Aorta (tissue), 5 donors: ENCODE measurements around the gene KRT15. TPM values are rescaled to one million over a fixed set of nuclear protein-coding genes. Genes with fewer than 3 reads are reported as not detected.
A peak's percentile ranks its signal among the peaks of the same experiment; 100 is the strongest.

Source experiments
- ATAC-seq: fragments of 200-7000 bp; cut with Tn5 transposase; one replicate; pipeline ENCODE4 v1.9.1; 2022; ENCODE audit warnings: moderate library complexity; ENCODE audit not compliant: low FRiP score
- DNase-seq, 2 donors: peaks; one replicate each; pipeline ENCODE4 v3.0.0-alpha.2; 2020
- H3K27ac ChIP-seq, 2 donors: one replicate each; pipeline ENCODE4 v1.5.1; 2013; ENCODE audit warnings: low read length in 2 of 2, mild to moderate bottlenecking in 2 of 2, moderate library complexity in 2 of 2, control low read depth in 1 of 2, inconsistent platforms in 1 of 2, low read depth in 1 of 2
- H3K27me3 ChIP-seq, 2 donors: one replicate each; pipeline ENCODE4 v1.6.1; 2013; ENCODE audit warnings: control low read depth in 1 of 2, low read length in 1 of 2, mild to moderate bottlenecking in 1 of 2, moderate library complexity in 1 of 2; ENCODE audit not compliant: insufficient read depth in 2 of 2, control insufficient read depth in 1 of 2
- H3K36me3 ChIP-seq, 2 donors: one replicate each; pipeline ENCODE4 v1.6.1; 2013; ENCODE audit warnings: control low read depth in 1 of 2, low read length in 1 of 2, mild to moderate bottlenecking in 1 of 2; ENCODE audit not compliant: insufficient read depth in 2 of 2, control insufficient read depth in 1 of 2
- H3K4me1 ChIP-seq, 2 donors: one replicate each; pipeline ENCODE4 v1.6.1; 2013; ENCODE audit warnings: low read length in 2 of 2, control low read depth in 1 of 2, mild to moderate bottlenecking in 1 of 2, moderate library complexity in 1 of 2; ENCODE audit not compliant: insufficient read depth in 2 of 2, control insufficient read depth in 1 of 2
- H3K4me3 ChIP-seq, 2 donors: one replicate each; pipeline ENCODE4 v1.5.1; 2013; ENCODE audit warnings: low read length in 2 of 2, control low read depth in 1 of 2, mild to moderate bottlenecking in 1 of 2
- H3K9me3 ChIP-seq: one replicate; pipeline ENCODE4 v1.6.1; 2013; ENCODE audit warnings: mild to moderate bottlenecking, low read length; ENCODE audit not compliant: control insufficient read depth
- WGBS, 2 donors: extraction: QIAGEN DNeasy Blood & Tissue Kit; methylation state at CpG; one replicate each; pipeline ENCODE4 v1.1.7; 2013; 5-methylcytosine and 5-hydroxymethylcytosine counted together
- intact Hi-C, 2 donors: fragments of 100-400 bp; cut with DNase I; formaldehyde crosslinking; loops; one replicate each; pipeline versions ENCODE4 v1.14.2 to v1.15.0; 2022
- long read RNA-seq, 2 donors: library from polyadenylated mRNA; unstranded; transcript quantifications; one replicate each; pipeline ENCODE4 v2.0.0, GENCODE V29; 2020 to 2021
- polyA plus RNA-seq, 2 donors: library from polyadenylated mRNA; stranded (reverse); fragments of 200-250 nt; gene quantifications; one replicate each; pipeline ENCODE4 v1.2.3, GENCODE V29; 2013
- total RNA-seq, 2 donors: library from RNA; stranded (reverse); fragmentation: NEBNext Ultra II Directional; extraction: Animal tissue kit (Norgen Biotek cat#: 25700); gene quantifications; one replicate each; pipeline ENCODE4 v1.2.1, GENCODE V29; 2021
- donor health status: healthy with polysubstance abuse.
- donor health status: Bipolar disorder and iron deficiency.
- donor health status: DM: no; HTN: no; CAD: no.
- donor health status: DM: no; HTN: no; CAD: no.
- donor health status: DM: yes; HTN: yes; CAD: no.

The KRT15 gene
- total RNA-seq (not detected), polyA plus RNA-seq (1 to 10 TPM in 1 of 2 donors, under 1 TPM in 1; 0.56 to 1.9 TPM)
- long read RNA-seq, donor 1: 0 reads
- long read RNA-seq, donor 2: 0 reads

DNA sequence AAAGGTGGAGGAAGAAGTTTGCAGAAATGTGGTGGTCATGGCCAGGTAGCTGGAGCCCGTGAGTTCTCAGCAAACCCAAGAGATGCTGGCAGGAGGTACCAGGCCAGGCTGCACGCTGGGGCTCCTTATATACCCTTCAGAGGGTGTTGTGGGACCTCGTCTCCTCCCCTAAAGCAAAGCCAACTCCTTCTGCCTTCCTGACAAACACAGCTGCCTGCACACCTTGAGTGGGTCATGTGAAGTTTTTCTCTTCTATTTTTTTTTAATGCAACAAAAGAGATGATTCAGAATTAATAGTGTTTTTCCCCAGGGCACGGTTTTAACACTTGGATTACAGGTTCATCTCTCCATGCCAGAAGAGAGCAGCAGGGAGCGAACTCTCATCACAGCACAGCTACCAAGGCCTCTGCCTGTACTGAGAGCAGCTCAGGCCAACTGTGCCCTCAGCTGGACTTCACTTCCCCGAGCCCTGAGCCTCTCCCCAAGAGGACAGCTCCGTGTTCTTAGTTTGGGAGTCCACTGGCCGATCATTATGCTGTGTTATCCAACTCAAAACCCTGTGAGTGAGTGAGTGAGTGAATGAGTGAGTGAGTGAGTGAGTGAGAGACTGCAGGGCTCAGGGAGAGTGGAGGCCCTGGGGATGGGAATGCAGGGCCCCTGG is at the start of gene KRT15:
TSS of gene KRT15 (minus strand) at position 102 of the 661 bp plus-strand sequence. CDS start at position 39, 63 bp downstream.
- no peaks in the 10 kb centered on the region for H3K9me3 ChIP-seq
- no peak within 1 kb of the TSS for H3K4me3 ChIP-seq
- DNase-seq (no peak), ATAC-seq (no peak)
- 73 to 74% methylated on average over 8 of the region's 8 CpGs for WGBS, 2 donors
- H3K36me3 ChIP-seq: no peaks in the 10 kb centered on the region
- intact Hi-C loops: no loop called here
- no peaks in the 10 kb centered on the region for H3K27me3 ChIP-seq
- H3K4me1 ChIP-seq: no peaks in the 10 kb centered on the region
- H3K27ac ChIP-seq: no peak within 1 kb of the TSS

- 89 to 93% methylated on average over 6 of the region's 6 CpGs for WGBS, 2 donors
- Histone ChIP-seq H3K9me3 (peaks cover 2% of the 10 kb centered on the region), H3K27ac (no peak overlapping the region), H3K4me1 (no peaks in the 10 kb centered on the region), H3K4me3 (no peak overlapping the region), H3K36me3 (no peaks in the 10 kb centered on the region), H3K27me3 (no peaks in the 10 kb centered on the region)
- intact Hi-C loops: no loop called here
- ATAC-seq (no peak), DNase-seq (peak in 1 of 2 donors; percentile 17)
Measured at GRCh38 chr17:41567317-41567716, 48.6 kb upstream of the KRT15 start.

DNA sequence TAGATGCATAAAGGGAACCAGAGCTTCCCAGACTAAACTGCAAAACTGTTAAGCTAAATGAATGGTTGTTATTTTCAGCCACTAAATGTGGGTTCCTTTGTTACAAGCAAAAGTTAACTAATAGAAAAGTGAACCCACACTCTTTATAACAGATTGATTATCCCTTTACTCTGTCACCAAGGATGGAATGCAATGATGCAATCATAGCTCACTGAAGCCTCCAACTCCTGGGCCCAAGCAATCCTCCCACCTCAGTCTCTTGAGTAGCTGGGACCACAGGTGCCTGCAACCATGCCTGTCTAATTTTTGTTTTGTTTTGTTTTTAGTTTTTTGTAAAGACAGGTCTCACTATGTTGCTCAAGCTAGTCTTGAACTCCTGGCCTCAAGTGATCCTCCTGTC is 46.6 kb upstream of the KRT15 start:
- intact Hi-C loops: no loop called here
- DNase-seq (no peak), ATAC-seq (no peak)
- Histone ChIP-seq H3K27ac (no peak overlapping the region), H3K27me3 (no peaks in the 10 kb centered on the region), H3K36me3 (no peaks in the 10 kb centered on the region), H3K9me3 (peaks cover 2% of the 10 kb centered on the region), H3K4me3 (no peak overlapping the region), H3K4me1 (no peaks in the 10 kb centered on the region)

DNA sequence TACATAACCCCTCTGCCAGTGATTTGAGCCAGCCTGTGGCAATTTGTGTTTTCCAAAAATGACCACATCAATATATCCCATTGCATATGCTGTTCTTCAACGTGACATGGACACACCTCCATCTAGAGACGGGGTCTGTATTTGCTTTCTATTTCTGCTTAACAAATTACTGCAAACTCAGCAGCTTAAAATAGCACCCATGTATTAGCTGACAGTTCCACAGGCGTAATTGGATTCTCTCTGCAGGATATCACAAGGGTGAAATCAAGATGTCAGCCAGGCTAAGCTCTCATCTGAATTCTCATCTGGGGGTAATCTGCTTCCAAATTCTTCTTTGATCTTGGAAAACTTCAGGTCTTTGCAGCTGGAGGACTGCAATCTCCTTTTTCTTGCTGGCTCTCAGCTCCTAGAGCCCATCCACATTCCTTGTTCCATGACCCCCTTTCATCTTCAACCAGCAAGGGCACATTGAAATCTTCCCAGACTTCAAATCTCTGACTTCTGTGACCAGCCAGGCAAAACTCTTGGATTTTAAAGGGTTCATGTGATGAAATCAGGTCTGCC is 45.0 kb upstream of the KRT15 start:
- Histone ChIP-seq H3K36me3 (no peaks in the 10 kb centered on the region), H3K4me3 (no peak overlapping the region), H3K4me1 (no peaks in the 10 kb centered on the region), H3K9me3 (peaks cover 2% of the 10 kb centered on the region), H3K27ac (no peak overlapping the region), H3K27me3 (no peaks in the 10 kb centered on the region)
- intact Hi-C loops: no loop called here
- DNase-seq: no peak
- ATAC-seq: no peak
- 35 to 36% methylated on average over 3 of the region's 3 CpGs for WGBS, 2 donors

- H3K27me3 ChIP-seq: no peaks in the 10 kb centered on the region
- 83 to 88% methylated on average over 6 of the region's 6 CpGs for WGBS, 2 donors
- DNase-seq (no peak), ATAC-seq (no peak)
- H3K4me3 ChIP-seq: no peak overlapping the region
- no peaks in the 10 kb centered on the region for H3K36me3 ChIP-seq
- H3K27ac ChIP-seq: no peak overlapping the region
- no peaks in the 10 kb centered on the region for H3K9me3 ChIP-seq
- H3K4me1 ChIP-seq: no peaks in the 10 kb centered on the region
- intact Hi-C loops: no loop called here
Measured at GRCh38 chr17:41561554-41561953, 42.9 kb upstream of the KRT15 start.

DNA sequence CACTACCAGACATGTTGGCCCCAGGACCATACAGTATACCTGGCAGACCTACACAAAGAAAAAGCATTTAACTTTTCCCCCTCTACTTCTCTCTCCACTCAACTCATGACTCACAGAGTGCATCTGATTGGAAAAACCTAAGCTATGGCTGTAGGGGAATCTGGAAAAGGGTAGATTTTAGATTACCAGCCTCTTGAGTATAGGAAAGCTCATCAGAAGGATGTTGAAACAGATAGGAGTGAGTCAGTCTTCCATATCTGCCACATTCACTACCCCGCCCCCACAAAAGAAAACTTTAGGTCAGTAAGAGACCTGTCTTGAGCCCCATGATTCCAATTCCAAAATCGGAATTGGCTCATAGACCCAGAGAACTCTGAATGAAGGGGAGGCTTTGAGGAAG is 40.9 kb upstream of the KRT15 start:
- no peak for ATAC-seq
- intact Hi-C loops: no loop called here
- 89 to 92% methylated on average over 2 of the region's 2 CpGs for WGBS, 2 donors

DNA sequence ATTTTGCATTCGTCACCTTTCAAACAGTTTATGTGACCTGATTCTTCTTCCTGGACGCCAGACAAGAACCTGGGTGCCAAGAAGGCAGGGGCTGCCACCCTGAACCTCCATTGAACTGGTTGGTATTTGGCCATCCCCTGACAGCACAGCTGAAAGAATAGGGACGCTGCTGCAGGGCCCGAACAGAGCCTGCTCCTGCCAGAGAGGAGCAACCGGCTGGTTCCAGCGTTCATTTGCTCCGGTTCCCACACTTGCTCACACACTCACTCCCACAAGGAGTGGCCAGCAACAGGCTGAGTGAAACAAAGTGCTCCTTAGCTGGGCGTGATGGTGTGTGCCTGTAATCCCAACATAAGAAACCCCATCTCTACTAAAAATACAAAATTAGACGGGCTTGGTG is 38.2 kb upstream of the KRT15 start:
- no peaks in the 10 kb centered on the region for H3K4me1 ChIP-seq
- DNase-seq (peak in 1 of 2 donors; percentile 61), ATAC-seq (no peak)
- H3K27me3 ChIP-seq: no peaks in the 10 kb centered on the region
- no peak overlapping the region for H3K4me3 ChIP-seq
- H3K27ac ChIP-seq: no peak overlapping the region
- WGBS, 2 donors: 75% methylated on average over 9 of the region's 9 CpGs
- intact Hi-C loops: no loop called here
- no peaks in the 10 kb centered on the region for H3K9me3 ChIP-seq
- H3K36me3 ChIP-seq: no peaks in the 10 kb centered on the region

More for the DNA sequence above, 40.9 kb upstream of the KRT15 start:
- Histone ChIP-seq H3K36me3 (no peaks in the 10 kb centered on the region), H3K27ac (no peak overlapping the region), H3K9me3 (no peaks in the 10 kb centered on the region), H3K4me1 (no peaks in the 10 kb centered on the region), H3K27me3 (no peaks in the 10 kb centered on the region), H3K4me3 (no peak overlapping the region)
- DNase-seq: no peak

DNA sequence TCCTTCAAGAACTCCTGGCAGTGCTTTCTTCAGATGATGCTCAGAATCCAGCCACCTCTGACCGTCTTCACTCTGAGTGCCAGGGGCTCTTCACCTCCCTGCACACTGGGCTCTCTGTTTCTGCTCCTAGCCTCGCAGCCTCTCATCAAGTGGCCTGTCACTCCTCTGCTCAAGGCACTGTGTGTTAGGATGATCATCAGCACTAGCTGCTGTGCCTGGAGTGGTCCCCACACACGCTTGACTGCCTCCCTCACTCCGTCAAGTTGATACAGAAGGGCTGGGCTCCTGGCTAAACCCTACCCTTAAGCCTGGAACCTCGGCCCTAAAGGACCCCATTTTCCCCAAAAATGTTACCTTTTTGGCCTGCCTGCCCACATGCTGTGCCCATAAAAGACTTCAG is 37.6 kb upstream of the KRT15 start:
- H3K4me1 ChIP-seq: no peaks in the 10 kb centered on the region
- 67 to 72% methylated on average over 5 of the region's 5 CpGs for WGBS, 2 donors
- no peak overlapping the region for H3K27ac ChIP-seq
- no peaks in the 10 kb centered on the region for H3K36me3 ChIP-seq
- H3K9me3 ChIP-seq: no peaks in the 10 kb centered on the region
- ATAC-seq: no peak
- H3K4me3 ChIP-seq: no peak overlapping the region
- H3K27me3 ChIP-seq: no peaks in the 10 kb centered on the region
- intact Hi-C loops: no loop called here
- peak in 1 of 2 donors; percentile 28 for DNase-seq
